ENCODE data around the gene SOX8.

Gene SOX8

DNA sequence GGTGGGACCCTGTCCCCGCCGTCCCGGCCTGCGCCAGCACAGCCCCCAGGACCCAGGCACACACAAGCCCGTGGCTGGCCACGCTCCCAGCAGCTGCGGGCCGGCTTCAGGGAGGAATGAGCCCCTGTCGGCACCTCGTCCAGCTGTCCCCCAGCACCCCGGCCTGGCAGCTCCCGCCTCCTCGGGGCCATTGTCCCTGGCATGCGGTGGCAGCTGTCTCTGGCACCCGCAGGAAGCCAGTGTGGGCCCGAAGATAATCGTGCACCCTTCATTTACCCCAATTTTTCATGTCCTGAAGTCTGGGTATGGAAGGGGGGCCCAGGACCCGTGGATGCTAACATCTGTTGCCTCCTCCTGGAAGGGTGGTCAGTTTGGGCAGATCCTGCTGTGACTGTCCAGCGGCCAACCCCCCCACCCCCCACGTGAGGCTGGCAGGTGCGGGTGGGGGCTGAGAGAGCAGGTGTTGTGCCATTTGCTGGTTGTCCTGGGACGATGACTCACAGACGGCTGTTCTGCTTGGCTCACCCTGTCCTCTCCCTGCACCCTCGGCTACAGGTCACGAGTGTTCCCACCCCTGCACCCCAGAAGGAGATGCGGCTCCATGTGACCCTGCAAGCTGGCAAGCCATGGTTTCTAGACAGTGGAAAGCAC is 6.8 kb upstream of the SOX8 start:
- no peak for DNase-seq

DNA sequence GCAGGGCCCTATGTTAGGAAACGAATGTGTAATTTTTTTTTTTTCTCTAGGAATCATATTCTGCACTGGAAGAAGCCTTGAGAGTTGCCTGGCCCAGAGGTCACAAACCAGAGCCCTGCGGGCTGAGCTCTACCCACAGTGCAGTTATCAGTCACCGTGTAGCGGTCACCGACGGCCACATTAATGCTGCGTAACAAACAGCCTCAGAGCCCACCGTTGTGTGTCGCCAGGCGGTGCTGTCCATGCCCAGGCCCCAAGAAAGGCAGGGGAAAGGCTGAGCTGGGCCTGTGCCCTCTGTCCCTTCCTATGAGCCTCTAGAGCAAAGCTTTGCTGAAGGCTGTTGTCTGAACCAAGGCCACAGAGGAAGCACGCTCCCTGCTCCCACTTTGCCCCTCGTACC is 6.3 kb upstream of the SOX8 start:
- DNase-seq = no peak

DNA sequence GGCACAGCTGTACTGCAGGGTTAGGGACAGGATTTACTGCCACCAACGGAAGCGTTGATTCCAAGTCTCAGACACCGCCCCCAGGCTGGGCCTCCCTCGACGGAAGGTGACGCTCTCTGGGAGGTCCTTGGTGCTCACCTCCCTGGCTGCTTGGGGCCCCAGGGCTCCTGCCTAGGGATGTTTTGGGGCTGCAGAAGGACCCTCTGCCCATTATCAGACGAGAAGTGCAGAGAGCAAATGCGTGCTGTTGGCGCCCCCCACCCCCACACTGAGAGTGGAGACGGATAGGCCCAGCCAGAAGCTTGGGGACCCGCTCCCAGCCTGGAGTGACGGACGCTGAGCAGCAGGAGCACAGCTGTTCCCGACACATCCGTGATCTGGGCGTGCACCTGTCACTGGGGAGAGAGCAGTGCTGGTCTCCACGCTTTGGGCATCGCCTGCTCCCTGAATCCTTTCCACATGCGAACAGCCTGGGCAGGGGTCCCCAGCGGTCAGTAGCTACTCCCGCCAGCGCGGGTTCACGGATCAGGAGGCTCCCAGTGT is 5.1 kb upstream of the SOX8 start:
- DNase-seq = no peak

DNA sequence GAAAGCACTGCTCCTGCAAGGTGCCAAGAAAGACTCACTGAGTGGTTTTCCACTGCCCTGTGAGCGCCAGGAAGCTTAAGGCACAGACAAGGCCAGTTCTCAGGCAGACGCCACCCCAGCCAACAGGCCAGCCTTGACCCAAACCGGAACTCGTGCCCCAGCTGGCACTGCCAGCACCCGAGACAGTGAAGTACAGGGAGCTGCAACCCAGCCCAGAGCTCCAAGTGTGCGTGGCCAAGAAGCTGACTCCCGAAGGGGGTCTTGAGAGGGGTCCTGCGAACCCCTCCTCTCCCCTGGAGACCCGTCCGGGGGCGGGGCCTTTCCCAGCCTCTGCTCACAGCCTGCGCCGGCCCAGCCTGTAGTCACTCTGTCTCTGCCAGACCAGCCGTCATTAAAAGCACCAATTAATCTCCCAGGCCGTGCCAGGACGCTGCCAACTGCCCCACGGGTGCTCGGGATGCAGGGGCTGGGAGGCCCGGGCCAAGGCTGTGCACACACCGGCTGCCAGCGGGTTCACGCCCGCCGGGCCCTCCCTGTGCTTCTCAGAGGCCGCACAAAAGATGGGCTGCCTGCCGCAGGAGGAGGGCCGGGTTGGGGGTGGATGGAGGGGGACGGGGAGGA is 4.4 kb upstream of the SOX8 start:
- no peak for DNase-seq

DNA sequence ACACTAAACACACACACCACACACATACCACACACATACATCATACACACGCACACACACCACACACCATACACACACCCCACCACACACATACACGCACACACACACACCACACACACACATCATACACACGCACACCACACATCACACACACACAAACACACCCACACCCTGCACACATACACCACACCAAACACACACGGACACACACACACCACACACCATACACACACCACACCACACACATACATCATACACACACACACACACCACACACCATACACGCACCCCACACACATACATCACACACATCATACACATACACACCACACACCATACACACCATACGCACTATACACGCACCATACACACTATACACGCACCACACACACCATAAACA is 3.7 kb upstream of the SOX8 start:
- DNase-seq = no peak

DNA sequence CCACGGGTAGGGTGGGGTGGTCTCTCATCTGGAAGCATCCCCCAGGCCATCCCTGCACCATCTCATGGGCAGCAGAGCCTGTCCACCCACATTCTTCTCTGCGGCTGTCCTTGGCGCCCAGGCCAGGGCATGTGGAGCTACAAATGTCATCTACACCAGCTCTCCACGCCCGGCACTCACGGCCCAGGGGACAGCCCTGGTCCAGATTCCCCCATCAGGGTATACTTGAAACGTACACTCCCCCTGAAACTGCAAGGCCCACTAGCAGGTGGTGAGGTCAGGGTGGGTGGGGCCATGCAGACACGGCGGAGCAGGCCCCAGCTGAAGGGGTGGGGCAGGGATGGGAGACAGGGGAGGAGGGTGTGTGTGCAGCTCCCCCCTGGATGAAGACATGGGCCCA is 3.2 kb upstream of the SOX8 start:
- no peak for DNase-seq

DNA sequence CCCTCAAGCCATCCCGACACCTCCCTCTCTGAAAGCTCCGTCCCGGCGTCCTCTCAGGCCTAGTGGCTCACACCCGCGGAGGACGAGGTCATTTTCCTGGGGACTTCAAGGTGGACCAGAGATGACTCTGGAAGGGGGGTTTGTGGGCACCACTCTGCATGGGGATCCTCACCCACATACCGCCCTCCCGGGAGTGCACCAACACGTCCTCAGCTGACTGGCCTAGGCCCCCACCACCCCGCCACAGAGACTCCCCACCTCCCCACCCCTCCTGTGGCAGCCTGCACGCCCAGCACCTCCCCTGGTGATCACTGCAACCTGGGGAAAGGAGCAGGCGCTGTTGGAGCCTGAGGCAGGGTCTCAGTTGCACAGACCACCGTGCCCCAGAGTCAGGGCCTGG is 2.4 kb upstream of the SOX8 start:
- no peak for DNase-seq

DNA sequence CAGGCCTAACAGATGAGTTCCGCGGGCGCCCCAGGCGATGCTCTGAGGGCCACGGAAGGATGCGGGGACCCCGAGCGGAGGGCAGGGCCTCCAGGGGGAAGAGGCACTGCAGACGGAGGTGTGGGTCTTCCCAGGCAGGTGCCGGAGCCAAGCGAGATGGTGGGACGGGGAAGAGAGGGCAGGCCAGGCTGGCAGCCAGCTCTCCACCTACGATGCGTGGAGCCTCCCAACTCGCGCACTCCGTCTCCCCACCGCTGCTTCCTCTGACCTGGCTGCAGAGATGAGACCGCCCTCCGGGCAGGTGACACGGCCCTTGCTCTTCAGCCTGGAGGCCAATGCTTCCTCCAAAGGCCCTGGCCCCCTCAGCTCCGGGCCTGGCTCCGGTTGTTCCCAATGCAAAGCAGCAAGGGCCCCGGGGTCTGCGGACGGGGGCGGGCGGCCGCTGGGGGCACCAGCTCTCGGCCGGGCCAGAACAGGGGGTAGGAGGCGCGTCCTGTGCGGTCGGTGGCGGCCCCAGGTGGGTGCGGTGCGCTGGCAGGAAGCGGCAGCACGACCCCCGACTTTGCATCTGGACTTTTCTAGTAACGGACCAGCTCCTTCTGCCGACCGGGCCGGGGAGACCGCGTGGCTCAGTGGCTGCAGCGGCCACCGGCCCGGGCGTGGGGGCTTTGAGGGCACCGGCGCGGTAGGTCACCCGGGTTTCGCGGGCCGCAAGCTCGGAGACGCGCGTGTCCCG is 1.5 kb upstream of the SOX8 start:
- DNase-seq = no peak

DNA sequence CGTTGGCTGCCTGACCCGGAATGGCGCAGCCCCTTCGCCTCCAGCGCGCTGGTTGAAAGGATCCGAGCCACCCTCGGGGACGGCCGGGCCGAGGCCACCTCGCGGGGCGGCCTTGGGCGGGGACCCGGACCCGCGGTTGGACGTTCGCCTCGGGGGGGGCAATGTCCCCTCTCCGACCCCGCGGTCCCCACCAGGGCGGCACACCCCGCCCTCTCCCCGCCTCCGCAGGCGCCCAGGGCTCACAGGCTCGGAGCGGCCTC is 1.0 kb upstream of the SOX8 start:
- no peak for DNase-seq

DNA sequence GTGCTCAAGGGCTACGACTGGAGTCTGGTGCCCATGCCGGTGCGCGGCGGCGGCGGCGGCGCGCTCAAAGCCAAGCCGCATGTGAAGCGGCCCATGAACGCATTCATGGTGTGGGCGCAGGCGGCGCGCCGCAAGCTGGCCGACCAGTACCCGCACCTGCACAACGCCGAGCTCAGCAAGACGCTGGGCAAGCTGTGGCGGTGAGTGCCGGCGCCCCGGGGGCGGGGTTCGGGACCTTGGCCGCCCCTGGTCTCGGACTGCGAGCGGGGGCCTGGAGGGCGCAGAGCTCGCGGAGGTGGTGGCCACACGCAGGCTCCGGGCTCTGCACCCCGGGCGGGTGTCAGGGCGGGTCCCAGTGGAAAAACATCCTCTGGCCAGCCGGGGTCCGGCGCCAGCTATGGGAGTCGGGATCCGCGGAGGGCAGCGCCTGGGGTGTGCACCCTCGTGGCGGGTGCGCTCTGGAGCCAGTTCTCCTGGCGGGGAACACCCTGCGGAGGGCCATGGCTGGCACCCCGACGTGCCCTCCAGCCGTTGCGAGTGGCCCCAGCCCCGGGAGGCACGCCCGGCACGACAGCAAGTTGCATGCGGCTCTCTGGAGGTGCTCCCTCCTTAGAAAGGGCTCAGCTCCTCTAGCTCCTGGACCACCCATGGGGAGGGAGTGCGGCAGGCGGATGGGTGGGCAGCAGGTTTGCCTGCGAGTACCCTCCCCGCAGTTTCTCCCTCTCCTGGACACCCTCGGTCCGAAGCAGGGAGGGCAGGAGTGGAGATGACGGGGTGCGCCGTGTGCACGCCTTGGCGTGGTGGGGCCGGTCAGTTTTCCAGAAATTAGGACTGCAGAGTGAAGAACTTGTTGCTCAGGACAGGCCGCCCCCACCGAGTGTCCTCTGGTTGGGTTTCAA is 824 bp downstream of the SOX8 start:
- DNase-seq = no peak

DNA sequence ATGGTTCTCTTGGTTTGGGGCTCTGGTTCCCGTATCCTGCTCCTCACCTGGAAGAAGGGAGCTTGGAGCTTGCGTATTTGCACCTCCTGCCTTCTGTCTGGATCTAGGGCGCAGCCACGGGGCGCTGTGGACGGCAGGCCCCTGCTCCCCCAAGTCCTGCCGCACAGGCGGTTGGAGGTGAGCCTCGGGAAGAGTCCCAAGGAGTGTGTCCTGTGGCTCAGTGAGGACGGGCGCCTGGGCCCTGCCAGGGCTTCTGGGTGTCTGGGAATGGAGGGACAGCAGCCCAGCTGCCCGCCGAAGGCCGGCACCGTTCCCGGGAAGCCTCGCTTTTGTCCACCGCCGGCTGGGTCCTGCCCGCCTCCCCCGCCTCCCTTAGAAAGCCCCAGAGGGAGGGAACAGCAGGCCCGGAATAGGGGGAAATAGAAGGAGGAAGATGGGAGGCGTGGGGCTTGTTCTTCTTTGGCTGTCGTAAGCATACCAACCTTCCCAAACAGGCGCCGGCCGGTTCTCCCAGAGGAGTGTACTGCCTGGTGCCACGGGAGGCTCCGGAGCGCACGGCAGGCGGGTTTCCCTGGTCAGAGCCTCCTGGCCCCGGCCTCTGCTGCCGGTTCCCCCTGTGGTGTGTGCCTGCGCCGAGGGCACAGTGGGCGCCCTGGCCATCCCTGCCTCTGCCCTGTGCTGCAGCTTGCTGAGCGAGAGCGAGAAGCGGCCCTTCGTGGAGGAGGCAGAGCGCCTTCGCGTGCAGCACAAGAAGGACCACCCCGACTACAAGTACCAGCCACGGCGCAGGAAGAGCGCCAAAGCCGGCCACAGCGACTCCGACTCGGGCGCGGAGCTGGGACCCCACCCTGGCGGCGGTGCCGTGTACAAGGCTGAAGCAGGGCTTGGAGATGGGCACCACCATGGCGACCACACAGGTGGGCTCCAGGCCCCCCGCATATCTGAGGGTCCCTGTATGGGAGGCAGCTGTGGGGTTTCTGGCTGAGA is 1.8 kb downstream of the SOX8 start:
- no peak for DNase-seq

DNA sequence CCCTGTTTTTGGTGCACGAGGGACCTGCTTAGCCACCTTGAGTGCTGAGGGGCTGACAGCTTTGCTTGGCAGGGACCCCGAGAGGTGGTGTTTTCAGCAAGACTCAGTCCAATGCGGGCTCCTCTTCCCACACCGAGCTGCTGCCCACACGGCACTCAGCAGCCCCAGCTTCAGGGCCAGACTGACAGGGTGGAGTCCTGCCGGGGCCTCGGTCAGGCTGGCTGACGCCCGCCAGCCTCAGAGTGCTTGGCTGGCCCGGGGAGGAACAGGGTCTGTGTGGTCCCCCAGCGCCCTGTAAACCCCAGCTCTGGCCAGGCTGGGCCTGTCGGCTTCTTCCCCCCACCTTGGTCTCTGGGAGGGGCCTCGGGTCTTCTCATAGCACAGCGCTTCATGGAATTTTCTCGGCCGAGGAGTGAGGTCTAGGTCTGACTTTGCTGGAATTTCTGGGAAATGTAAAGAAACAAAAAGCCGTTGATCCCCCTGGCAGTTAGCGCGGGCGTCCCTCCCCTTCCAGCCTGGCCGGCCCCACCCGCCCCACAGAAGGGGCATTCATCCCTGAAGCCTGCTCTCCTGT is 2.6 kb downstream of the SOX8 start:
- no peak for DNase-seq

DNA sequence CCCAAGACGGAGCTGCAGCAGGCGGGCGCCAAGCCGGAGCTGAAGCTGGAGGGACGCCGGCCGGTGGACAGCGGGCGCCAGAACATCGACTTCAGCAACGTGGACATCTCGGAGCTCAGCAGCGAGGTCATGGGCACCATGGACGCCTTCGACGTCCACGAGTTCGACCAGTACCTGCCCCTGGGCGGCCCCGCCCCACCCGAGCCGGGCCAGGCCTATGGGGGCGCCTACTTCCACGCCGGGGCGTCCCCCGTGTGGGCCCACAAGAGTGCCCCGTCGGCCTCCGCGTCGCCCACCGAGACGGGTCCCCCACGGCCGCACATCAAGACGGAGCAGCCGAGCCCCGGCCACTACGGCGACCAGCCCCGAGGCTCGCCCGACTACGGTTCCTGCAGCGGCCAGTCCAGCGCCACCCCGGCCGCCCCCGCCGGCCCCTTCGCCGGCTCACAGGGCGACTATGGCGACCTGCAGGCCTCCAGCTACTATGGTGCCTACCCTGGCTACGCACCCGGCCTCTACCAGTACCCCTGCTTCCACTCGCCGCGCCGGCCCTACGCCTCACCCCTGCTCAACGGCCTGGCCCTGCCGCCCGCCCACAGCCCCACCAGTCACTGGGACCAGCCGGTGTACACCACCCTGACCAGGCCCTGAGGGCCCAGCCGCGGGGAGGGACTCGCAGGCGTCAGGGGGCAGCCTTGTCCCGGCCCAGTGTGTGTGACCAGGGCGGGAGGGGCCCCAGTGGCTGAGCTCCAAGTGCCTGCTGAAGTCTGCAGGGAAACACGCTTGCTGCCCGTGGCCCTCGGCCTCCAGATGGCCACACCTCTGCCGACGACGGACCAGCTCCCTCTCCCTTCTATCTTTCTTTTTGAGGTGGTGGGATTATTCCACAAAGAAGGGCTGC is 3.4 kb downstream of the SOX8 start:
- DNase-seq = no peak

DNA sequence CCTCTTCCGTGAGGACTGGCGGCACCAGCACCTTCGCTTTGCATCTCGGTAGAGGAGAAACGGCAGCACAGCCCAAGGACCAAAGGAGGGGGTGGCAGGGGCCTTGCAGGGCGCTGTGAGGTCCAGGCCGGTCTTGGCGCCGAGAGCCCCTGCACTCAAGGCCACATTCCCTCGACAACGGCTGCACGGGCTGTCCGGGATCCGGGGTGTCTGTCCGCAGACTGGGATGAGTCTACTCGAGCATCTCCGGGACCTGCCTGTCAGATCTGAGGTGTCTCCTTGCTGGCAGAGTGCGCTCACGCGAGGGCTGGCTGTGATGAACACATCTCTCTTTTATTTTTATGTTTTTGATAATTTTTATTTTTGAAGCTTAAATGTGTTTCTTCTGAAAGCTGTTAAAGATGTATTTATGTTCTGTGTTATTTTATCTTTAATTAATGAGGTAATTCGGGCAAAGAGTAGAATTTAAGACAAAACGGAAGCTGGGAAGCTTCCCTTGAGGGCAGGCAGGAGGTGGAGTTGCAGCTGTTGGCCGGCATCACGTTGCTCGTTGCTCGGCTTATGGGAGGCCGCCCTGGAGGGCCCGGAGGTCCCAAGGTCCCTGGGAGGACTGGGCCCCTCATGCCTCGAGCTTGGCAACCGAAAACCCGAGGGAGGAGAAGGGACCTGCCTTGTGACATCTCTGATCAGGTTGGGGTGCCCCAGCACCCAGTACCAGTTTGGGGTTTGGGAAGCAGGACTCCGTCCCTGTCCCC is 4.3 kb downstream of the SOX8 start:
- no peak for DNase-seq

DNA sequence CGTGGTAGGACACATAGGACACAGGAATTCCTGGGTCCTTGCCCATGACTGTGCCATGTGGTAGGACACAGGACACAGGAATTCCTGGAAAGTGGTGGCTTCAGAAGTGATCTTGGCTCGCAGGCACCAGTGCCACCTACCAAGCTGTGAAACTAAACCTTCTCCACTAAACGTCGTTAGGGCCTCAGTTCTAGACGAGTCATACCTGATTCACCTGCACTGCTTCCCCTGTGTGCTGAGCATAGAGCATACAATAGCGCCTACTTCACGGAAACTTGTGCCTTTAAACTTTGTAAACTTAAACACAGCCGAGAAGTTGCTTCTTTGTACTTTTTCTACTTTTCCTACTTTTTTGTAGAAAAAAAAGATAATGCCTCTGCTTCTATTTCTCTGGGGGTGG is 4.8 kb downstream of the SOX8 start:
- no peak for DNase-seq

DNA sequence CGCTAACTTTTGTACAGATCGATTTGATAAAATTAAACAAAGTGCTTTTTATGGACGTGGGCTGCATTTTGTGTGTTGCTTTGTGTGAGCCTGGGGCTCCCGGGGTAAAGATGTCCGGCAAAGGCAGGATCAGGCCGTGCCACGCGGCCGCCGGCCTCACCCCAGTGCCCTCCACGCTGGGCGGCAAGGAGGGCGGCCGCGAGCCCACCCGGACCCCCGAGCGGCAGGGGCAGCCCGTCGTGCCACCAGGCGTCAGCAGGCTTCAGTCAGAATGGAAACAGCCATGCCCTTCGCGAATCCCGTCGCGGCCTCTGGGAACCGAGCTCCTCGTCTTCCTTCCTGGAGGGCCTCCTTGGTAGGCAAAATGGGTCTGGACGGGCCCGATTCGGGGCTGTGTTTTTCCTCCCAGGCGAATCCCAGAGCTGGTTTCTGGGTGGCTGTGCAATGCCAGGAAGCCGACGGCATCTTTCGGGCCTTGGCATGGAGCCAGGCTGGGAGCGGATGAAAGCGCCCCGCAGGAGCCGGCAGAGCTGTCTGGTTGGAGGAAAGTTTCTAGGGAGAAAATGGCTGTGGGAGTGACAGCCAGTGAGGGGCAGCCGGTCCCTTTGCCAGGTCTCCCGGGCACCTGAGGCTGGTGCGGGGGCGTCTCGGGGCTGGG is 5.5 kb downstream of the SOX8 start:
- DNase-seq = no peak

DNA sequence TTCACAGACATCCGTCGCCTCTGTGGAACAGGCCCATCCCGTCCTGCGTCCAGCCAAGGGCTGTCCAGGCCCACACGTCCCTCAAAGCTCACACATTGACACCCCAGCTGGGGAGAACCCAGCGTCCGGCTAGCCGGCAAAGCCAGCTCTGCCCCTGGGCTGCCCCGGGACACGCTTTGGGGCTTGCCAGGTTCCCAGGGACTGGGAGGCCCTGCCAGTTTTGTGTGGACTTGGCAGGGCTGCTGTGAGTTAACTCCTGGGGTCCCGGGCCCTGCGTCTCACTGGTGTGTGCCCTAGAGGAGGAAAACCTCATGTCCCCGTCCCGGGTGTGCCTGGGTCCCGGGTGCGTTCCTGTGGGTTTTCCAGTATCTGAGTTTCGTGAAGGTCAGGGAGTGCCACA is 6.3 kb downstream of the SOX8 start:
- no peak for DNase-seq

DNA sequence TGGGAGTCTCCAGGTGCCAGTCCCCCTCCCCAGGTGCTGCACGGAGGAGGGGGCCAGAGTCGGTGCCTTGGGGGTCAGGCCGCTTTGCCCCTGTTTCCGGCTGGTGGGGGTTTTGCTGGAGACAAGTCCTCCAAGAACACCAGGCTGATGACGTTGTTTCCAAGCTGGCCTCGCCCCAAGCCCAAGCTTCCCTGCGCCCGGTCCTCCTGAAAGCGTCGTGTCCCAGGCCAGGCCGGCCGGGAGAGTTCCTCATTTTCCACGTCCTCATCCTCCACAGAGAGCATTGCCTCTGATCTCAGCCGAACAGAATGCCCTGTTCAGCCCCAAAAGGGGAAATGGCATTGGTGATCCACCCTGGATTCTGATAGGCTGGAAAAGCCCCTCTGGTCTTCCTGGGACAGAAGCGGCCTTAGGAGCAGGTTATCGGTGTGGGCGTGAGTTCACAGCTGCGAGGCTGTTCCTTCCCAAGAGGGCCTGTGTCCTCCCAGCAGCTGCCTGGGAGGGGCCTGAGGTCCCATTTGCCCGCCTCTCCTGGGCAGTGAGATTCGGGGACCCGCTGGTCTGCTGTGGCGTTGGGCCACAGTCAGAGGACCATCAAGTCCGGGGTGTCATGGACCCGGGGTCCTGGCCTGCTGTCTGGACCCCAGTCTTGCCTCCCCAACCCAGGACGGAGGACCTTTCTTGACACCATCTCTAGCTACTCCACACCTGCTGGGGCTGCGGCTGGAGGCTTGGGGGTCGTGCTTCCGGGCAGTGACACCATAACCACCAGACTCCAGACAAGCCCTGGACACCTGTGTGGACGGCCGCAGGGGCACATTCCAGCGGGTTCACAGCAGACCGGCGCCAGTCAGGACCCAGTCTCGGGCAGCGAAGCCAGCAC is 7.1 kb downstream of the SOX8 start:
- DNase-seq = no peak
